GM21390 (cell line): Measurements from ENCODE around the gene NMT2.
"Not testable (repeated sequence)": the region's sequence is repeated elsewhere in the genome, so short reads cannot be mapped to it uniquely, and the experiment has no call there.

Experiments
- ATAC-seq: cut with Tn5 transposase; IDR thresholded peaks from one replicate; pipeline ENCODE4 v1.9.1; 2021; ENCODE audit not compliant: unreplicated experiment

Gene NMT2

GRCh38 chr10:15168291-15168785, at the start of gene NMT2:
Gene NMT2, minus strand, starts transcription at chr10:15168693. Its CDS starts 81 bp downstream, at chr10:15168612.
- peak; percentile 84 for ATAC-seq

- no peak for ATAC-seq
Measured at GRCh38 chr10:15216700-15217099, 48.2 kb upstream of the NMT2 start.

GRCh38 chr10:15214237-15214636, 45.7 kb upstream of the NMT2 start:
- ATAC-seq, result no peak

GRCh38 chr10:15213461-15213861, 45.0 kb upstream of the NMT2 start:
- ATAC-seq, result no peak

- no peak for ATAC-seq
Measured at GRCh38 chr10:15211464-15211979, 43.0 kb upstream of the NMT2 start.

- no peak for ATAC-seq
Measured at GRCh38 chr10:15210521-15210920, 42.0 kb upstream of the NMT2 start.

GRCh38 chr10:15209827-15210509, 41.5 kb upstream of the NMT2 start:
- ATAC-seq, result peak; percentile 55

- ATAC-seq, result no peak
Measured at GRCh38 chr10:15208221-15208620, 39.7 kb upstream of the NMT2 start.

- not testable (repeated sequence) for ATAC-seq
Measured at GRCh38 chr10:15207410-15207809, 38.9 kb upstream of the NMT2 start.

GRCh38 chr10:15202639-15203038, 34.1 kb upstream of the NMT2 start:
- ATAC-seq, result no peak

- ATAC-seq, result not testable (repeated sequence)
Measured at GRCh38 chr10:15202301-15202621, 33.8 kb upstream of the NMT2 start.

- no peak for ATAC-seq
Measured at GRCh38 chr10:15201589-15202300, 33.3 kb upstream of the NMT2 start.

- ATAC-seq, result no peak
Measured at GRCh38 chr10:15200626-15201025, 32.1 kb upstream of the NMT2 start.

- no peak for ATAC-seq
Measured at GRCh38 chr10:15197911-15198310, 29.4 kb upstream of the NMT2 start.

- ATAC-seq, result no peak
Measured at GRCh38 chr10:15197276-15197675, 28.8 kb upstream of the NMT2 start.

GRCh38 chr10:15196021-15196834, 27.7 kb upstream of the NMT2 start:
- ATAC-seq, result no peak

GRCh38 chr10:15189133-15189885, 20.8 kb upstream of the NMT2 start:
- no peak for ATAC-seq

- no peak for ATAC-seq
Measured at GRCh38 chr10:15188603-15189002, 20.1 kb upstream of the NMT2 start.

GRCh38 chr10:15183689-15184481, 15.4 kb upstream of the NMT2 start:
- ATAC-seq, result no peak
